Bone marrow (tissue), 2 donors: Measurements from ENCODE around the gene SLC1A7.

Experiments used
- DNase-seq, 2 donors: peaks; one replicate each; lab custom pipeline; 2025; lab: John Stamatoyannopoulos, UW

Gene SLC1A7

DNA sequence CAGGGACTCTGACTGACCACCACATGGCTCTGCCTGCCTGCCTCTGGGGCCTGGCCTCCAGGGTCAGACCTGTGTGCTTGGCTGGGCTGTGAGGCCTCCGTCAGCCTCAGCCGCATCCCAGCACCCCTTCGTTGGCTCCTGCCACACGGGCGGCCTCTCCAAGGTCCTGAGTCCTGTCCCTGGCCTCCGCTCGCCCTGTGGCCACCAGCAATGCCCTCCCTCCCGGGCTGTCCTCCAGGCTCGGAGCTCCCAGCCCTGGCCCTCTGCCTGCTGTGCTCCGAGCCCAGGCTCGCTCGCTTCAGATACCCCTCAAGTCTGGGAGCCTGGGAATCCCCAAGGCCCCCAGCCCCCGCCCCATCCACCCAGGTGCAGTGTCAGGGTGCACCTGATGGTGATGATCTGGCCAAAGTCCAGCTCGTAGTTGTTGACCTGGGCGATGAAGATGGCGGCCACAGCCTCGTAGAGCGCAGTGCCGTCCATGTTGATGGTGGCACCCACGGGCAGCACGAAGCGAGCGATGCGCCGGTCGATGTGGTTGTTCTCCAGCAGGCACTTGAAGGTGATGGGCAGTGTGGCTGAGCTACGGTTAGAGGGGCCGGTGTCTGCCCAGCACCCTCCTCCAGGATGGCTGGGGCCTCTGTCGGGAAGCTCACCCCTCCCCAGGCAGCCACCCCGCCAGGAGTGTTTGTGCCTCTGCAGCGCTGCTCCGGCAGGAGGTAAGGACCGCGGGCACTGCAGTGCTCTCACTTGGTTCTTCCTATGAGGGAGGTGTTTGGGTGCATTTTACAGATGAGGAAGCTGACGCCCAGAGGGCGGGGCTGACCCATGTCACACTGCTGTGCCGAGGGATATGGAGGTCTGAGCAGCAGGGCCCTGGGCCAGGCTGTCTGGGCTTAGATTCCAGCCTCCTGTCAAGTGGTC, 52.0 kb downstream of the SLC1A7 start:
- no peak for DNase-seq

DNA sequence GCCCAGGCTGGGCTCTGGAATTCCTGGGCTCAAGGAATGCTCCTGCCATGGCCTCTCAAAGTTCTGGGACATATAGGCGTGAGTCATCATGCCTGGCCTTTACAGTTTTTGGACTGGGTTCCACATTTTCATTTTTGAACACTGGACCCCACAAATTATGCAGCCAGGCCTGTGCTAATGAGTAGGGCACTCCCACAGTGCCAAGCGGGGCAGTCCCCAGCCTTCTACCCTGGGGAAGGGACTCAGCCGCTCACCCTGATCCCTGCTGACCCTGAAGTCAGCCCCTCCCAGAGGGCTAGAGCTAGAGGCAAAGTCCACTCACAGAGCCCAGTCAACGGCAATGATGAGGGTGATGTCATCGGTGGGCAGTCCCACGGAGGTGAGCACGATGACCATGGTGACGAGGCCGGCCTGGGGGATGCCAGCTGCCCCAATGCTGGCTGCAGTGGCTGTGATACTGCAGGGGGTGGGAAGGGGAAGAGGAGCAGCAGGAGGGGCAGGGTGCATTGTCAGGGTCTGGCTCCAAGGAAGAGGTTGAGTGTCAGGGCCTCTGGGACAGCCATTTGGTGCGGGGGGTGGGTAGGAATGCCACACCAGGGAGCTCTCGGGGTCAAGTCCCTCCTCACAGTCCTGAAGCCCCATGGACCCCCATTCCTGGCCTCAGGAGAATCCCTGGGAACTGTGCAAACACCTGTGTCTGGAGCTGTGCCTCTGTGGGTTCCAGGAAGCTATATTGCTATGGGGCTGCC, 52.8 kb downstream of the SLC1A7 start:
- DNase-seq: no peak

DNA sequence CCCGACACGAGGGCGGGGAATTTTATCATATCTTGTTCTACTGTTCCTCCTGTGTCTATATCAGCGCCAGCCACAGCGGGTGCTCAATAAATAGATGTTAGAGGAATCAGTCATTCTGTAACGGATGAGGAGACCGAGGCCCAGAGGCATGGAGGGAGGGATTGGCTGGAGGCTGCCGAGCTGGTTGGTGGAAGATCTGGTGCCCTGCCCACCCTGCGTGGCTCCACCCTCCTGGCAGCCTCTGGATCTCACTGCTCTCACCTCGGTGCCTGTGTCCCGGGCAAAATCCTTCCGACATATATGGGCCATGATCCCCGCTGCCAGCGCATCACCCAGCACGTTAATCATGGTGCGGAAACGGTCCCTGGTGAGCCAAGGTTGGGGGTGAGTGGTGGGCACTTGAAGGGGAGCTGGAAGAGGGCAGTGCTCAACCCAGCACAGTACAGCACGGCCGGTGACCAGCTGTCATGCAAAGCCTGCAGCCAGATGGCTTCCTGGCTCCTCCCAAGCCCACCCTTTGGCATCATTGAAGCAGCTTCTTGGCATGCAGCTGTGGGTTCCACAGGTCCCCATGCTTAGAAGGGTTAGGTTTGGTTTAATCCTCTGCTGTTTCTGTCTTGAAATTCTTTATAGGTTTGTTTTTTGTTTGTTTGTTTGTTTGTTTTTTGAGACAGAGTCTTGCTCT, 53.7 kb downstream of the SLC1A7 start:
- DNase-seq: no peak

DNA sequence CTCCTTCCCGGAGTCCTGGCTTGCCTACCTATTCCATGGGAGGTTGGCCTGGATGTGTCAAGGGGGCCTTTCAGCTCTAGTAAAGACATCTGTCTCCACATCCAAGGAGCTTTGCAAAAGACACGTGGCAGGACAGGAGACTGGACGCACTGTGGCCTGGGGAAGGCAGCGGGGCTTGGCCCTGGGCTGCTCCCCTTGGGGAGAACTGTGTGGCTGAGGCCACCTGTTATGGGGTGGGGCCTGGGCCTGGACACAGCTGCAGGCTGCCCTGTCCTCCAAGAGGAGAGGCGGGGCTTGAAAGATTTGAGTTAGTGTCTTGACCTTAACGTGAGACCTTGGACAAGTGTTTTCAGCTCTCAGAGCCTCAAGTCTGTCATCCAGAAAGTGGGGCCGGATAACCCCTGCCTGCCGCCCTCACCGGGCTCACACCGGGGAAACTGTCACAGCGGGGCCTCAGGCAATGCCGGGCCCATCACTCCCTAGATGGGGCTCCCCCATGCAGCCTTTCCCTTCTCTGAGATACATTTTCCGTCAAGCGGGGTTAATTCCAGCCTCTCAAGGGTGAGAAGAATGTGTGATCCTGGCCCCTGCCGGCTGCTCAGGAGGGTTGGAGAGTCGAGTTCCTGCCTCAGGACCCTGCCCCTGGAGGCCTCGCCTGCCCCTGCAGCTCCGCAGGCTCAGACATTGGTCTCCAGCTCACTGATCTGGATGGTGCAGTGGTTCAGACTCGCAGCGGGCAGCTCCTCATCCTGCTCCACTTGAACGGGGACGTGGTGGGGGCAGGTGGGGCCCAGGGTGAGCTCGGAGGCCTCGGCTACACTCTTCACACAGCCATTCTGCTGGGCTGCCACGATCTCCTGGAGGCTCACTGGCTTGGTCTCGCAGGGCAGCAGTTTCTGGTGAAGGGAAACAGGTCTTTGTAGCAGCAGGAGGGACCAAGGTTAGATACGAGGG, 54.8 kb downstream of the SLC1A7 start:
- DNase-seq: no peak

DNA sequence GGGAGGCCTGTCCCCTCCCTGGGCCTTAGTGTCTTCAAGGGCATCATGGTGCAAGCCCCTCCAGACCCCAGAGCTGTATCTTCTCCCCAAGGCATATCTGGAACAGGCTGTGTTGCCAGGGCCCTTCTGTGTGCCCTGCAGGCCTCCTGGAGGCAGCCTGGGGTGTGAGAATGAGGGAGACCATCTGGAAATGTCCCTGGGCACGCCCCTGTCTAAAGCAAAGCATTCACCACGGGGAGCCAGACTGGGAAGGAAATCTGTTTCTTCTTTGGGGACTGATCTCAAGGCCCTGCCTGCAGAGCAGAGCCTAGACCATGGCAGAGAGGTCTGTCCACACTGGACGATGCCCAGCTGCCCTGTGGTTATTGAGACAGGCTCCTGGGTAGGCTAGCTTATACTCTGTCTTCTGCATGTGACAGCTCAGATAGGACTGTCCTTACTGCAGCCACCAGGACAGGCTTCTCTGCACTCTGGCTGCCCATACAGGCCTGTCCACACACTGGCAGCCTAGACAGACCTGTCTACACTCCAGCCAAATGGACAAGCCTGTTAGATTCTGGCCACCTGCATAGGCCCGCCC, 55.9 kb downstream of the SLC1A7 start:
- DNase-seq: no peak

DNA sequence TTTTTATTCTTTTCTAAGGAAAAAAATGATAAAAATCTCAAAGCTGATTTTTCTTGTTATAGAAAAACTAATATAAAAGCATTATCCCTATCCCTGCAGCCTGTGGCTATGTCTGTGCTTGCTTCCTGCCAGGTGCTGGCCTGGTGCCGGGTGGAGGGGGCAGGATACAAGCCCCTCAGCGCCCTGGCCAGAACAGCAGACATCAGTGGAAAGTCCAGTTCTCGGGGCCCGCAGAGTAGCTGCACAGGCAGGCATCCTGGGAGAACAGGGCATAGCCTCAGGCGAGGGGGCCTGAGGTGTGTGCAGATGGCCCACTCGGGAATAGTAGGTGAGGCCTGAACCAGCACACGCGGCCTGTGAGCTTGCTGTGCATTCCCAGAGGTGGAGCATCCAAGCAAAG, 57.0 kb downstream of the SLC1A7 start:
- DNase-seq: no peak

DNA sequence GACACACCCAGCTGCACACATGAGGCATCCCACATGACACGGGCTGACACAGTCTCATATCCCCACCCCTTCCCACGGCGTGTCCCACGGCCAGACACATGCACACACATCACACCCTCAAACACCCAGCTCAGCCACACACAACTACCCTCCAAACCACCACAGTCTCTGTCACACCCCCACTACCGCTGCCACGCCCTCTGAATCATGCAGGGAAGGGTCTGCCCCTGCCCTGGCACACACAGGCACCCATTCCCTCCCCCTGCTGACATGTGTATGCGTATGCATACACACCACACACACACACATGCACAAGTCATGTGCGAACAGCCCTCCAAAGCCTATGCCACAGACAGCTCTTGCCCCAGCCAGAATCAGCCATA, 57.9 kb downstream of the SLC1A7 start:
- DNase-seq: no peak

DNA sequence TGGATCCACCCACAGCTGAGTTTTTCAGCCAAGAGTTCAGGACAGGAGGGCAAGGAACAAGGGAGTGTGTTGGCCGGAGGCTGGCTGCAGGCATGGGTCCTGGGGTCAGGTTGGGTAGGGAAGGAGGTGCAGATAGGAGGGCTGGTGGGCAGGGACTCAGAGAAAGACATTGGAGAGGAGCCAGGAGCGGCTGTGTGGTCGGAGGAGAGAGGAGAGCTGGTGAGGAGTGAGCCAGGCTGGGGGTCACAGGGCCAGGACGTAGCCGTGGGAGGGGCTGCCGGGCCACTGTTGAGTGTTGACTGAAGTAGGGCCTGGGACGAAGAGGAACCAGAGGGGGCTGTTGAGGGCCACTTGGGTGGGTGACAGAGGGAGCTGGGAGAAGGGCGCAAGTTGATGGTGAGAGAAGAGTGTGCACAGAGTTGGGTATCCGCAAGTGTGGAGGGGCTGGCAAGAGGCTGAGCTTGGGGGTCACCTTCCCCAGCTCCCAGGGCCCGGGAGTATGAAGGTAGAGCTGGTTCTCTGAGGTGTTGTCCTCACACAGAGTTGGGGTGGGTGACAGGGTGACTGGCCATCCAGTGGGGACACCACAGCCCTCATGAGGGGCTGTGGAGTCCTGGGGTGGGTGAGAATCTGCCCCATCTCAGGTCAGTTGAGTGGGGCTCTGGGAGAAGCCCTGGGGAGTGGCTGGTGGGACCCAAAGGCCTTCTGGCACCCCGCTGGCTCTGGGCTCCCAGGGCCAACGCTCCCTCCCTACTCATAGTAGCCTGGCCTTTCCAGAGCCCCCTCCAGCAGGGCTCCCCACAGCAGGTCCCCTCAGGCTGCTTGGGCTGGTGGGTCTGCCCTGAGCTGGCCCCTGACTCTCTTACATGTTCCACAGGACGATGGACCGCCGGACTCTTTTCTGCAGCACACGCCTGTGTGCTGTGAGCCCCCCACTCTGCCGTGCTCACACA, 58.5 kb downstream of the SLC1A7 start:
- no peak for DNase-seq

DNA sequence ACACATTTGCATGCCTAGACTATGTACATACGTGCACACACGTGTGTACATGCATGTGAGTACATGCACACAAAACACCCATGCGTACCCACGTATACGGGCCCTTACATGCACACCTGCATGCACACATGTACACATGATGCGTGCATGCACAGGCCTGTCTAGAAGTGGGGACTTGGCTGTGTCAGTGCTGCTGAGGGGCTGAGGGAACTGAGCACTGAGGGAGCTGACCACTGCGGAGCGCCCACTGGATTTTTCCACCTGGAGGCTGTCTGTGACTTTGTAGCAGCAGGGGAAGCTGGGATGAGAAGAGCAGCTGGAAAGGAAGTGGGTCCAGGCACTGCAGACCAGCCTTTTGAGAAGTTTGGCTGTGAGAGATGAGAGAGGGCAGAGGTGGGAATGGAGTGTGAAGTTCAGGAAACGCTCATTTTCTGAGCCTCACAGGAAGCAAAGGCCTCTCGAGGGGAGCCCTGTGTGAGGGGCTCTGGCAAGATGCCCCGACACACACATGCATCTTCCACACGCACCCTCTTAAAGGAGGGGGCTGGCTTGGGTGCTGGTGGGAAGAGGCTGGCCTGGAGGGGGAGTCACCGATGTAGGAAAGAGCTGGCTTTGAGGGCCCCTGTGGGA, 59.5 kb downstream of the SLC1A7 start:
- DNase-seq: no peak

DNA sequence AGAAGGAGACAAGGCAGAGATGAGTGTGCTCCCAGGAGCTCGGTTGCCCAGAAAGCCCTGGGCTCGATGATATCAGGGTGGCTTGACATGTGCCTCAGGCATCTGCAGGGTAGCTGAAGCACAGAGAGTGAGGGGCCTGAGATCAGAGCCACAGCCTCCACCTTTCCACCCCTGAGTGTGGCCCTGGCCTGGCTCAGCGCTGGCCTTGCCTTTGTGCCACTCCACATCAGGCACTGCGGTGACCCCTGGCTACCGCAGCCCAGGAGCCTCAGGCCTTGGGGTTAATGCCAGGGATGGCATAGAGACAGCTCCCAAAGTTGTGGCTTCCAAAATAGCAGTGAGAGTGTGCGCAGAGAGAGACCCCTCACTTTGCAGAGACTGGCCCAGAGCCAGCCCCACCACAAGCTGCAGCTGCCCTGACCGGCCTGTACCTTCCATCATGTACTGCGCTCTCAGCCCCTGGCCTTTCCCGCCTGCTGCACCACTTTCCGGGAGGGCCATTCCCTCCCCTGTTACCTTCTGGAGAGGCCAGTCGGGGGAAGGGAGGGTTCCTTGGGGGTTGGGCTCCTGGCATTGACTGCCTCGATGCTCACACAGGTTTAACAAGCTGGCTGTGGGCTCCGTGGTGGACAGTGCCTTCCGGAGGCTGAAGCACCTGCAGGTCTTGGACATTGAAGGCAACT, 60.9 kb downstream of the SLC1A7 start:
- DNase-seq: no peak

DNA sequence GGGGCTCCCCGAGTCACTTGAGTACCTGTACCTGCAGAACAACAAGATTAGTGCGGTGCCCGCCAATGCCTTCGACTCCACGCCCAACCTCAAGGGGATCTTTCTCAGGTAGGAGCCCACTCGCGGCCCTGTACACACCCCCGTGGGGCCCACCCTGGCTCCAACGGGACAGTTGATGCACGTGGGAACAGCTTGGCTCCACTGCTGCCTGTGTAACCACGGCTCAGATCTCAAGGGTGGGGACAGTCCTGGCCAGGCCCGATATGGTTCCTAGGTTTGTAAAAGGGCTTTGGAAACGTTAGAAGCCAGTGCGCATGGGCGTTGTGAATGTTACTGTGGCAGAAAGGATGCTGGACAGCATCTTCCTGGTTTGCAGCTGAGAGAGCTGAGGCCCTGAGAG, 61.7 kb downstream of the SLC1A7 start:
- DNase-seq: no peak

DNA sequence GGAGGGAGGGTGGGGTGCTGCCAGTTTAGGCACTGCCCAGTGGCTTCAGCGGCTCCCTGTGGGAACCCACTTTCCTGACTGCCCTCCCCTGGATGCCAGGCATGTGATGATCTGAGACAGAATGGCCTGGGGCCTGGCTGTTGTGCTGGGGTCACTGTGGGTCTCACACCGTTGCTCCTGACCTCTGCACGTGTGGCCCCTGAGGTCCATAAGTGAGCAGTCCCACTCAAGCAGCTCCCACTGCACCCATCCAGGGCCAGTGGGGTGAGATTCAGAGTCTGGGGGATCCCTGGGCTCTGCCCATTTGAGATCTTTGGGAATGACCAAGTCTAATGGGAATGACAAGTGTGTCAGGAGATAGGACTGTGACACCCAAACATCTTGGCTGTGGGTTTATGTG, 62.4 kb downstream of the SLC1A7 start:
- DNase-seq: no peak

DNA sequence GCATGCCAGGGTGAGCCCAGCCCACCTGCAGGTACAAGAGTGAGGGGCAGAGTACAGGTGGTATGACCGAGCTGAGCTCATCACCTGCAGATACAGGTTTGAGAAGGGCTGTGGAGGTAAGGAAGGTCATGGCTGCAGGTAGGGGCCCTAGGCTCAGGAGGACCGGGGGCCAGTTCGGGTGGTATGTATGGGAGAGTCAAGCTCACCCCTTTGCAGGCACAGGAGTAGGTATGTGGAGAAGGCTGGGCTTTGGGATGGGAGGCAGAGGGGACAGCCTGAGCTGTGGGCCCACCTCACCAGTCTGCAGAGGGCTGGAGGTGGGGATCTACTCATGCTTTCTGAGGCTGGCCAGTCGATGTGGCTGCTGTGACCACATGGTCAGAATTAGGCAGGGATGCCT, 63.2 kb downstream of the SLC1A7 start:
- no peak for DNase-seq

DNA sequence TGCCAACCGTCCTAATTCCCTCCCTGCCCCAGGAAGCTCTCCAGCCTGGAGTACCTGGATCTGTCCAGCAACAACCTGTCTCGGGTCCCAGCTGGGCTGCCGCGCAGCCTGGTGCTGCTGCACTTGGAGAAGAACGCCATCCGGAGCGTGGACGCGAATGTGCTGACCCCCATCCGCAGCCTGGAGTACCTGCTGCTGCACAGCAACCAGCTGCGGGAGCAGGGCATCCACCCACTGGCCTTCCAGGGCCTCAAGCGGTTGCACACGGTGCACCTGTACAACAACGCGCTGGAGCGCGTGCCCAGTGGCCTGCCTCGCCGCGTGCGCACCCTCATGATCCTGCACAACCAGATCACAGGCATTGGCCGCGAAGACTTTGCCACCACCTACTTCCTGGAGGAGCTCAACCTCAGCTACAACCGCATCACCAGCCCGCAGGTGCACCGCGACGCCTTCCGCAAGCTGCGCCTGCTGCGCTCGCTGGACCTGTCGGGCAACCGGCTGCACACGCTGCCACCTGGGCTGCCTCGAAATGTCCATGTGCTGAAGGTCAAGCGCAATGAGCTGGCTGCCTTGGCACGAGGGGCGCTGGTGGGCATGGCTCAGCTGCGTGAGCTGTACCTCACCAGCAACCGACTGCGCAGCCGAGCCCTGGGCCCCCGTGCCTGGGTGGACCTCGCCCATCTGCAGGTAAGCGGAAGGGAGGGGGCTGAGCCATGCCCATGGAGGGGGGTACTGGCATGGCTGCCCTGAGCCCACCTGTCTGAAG, 63.9 kb downstream of the SLC1A7 start:
- DNase-seq: no peak

DNA sequence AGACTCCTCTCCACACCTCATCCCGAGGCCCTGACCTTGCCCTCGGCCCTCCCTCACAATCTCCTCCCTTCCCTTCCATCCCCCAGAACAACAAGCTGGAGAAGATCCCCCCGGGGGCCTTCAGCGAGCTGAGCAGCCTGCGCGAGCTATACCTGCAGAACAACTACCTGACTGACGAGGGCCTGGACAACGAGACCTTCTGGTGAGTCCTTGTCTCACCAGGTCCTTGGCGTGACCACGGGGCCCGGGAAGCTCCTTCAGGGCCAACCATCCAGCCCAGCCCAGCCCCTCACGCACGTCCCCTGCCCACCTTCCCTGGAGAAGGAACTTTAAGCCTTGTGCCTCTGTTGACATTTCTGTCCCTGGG, 64.9 kb downstream of the SLC1A7 start:
- DNase-seq: no peak

DNA sequence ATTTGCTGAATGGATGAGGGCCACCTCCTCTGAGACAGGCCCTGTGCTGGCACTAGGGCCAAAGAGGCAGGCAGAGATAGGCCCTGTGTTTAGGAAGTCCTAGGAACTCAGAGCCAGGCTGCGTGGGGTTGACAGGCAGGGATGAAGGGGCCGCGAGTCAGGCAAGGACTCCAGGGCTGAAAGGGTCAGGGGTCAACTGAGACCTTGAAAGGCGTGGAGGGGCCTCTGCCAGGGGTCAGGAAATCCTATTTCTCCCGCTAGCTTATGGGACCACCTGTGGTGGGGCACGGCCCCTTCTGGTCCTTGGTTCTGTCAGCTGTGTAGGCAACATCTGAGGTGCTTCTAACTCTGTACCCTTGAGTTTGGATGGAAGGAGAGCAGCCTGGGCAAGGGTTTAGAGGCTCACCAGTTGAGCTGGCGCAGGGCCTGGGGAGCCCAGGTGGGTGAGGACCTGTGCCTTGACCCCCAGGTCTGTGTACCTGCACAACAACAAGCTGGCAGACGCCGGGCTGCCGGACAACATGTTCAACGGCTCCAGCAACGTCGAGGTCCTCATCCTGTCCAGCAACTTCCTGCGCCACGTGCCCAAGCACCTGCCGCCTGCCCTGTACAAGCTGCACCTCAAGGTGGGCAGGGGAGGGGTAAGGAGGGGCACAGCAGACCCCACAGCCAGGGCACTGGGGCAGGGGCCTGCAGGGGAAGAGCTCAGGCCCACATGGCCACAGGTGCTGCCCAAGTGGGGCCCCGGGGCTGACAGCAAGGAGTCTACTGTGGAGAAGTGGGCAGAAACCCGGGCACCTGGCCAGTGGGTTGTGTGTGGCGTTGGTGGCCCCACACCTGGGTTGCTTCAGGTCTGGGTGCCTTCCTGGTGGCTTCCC, 65.5 kb downstream of the SLC1A7 start:
- DNase-seq: no peak

DNA sequence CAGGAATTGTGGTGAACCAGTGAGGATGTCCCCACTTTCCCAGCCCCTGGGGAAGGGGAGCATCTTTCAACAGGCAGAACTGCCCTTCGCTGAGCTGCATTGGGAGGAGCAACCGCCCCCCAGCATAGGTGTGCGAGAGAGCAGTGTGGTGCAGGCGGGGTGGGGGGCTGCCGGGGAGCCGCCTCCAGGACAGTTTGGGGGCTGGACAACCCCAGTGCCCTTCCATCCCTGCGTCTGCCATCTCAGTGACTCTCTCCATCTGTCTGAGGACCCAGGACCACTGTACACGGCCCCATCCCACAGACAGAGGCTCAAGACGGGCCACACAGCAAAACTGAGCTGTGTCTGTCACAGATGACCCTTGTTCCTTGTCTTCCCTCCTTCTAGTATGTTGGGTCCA, 66.3 kb downstream of the SLC1A7 start:
- no peak for DNase-seq
